Measurements from ENCODE around the gene NAPG.
"Not testable (repeated sequence)": the region's sequence is repeated elsewhere in the genome, so short reads cannot be mapped to it uniquely, and the experiment has no call there.

Gene NAPG

GRCh38 chr18:10525697-10526560 is at the start of gene NAPG:
Gene NAPG, plus strand, starts transcription at chr18:10526027. Its CDS starts 76 bp downstream, at chr18:10526103.
- peak; percentile 94 for DNase-seq

GRCh38 chr18:10476338-10476791 is 49.5 kb upstream of the NAPG start:
- DNase-seq = no peak

GRCh38 chr18:10477121-10477862 is 48.5 kb upstream of the NAPG start:
- DNase-seq = no peak

- no peak for DNase-seq
Measured at GRCh38 chr18:10477863-10478260, 48.0 kb upstream of the NAPG start.

GRCh38 chr18:10481831-10482230 is 44.0 kb upstream of the NAPG start:
- no peak for DNase-seq

- DNase-seq = no peak
Measured at GRCh38 chr18:10482363-10482984, 43.4 kb upstream of the NAPG start.

GRCh38 chr18:10482985-10483949 is 42.6 kb upstream of the NAPG start:
- peak; percentile 31 for DNase-seq

- no peak for DNase-seq
Measured at GRCh38 chr18:10485475-10485874, 40.4 kb upstream of the NAPG start.

GRCh38 chr18:10486362-10486761 is 39.5 kb upstream of the NAPG start:
- no peak for DNase-seq

- DNase-seq = no peak
Measured at GRCh38 chr18:10487154-10487553, 38.7 kb upstream of the NAPG start.

- DNase-seq = no peak
Measured at GRCh38 chr18:10488017-10488416, 37.8 kb upstream of the NAPG start.

GRCh38 chr18:10490401-10491165 is 35.2 kb upstream of the NAPG start:
- DNase-seq = peak; percentile 63

GRCh38 chr18:10495936-10496335 is 29.9 kb upstream of the NAPG start:
- no peak for DNase-seq

- no peak for DNase-seq
Measured at GRCh38 chr18:10497206-10497749, 28.5 kb upstream of the NAPG start.

- no peak for DNase-seq
Measured at GRCh38 chr18:10499230-10499629, 26.6 kb upstream of the NAPG start.

GRCh38 chr18:10500038-10500437 is 25.8 kb upstream of the NAPG start:
- no peak for DNase-seq

GRCh38 chr18:10504723-10505122 is 21.1 kb upstream of the NAPG start:
- DNase-seq = no peak

- not testable (repeated sequence) for DNase-seq
Measured at GRCh38 chr18:10505892-10506291, 19.9 kb upstream of the NAPG start.

GRCh38 chr18:10508591-10508990 is 17.2 kb upstream of the NAPG start:
- DNase-seq = no peak

GRCh38 chr18:10511236-10511635 is 14.6 kb upstream of the NAPG start:
- no peak for DNase-seq

- peak; percentile 17 for DNase-seq
Measured at GRCh38 chr18:10514082-10514481, 11.7 kb upstream of the NAPG start.

All from midbrain (tissue), 1 donor.